ENCODE data around the gene RTF2. TPM values are rescaled to one million over a fixed set of nuclear protein-coding genes. Genes with fewer than 3 reads are reported as not detected.

Gene RTF2, protein sequence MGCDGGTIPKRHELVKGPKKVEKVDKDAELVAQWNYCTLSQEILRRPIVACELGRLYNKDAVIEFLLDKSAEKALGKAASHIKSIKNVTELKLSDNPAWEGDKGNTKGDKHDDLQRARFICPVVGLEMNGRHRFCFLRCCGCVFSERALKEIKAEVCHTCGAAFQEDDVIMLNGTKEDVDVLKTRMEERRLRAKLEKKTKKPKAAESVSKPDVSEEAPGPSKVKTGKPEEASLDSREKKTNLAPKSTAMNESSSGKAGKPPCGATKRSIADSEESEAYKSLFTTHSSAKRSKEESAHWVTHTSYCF
- 82.3 and 95.0 TPM in 2 replicates for total RNA-seq

GRCh38 chr20:56468316-56469076, at the start of gene RTF2:
Gene RTF2, plus strand, starts transcription at chr20:56468627. Its CDS starts 71 bp downstream, at chr20:56468698.
- peak; percentile 84 for DNase-seq (ENCODE audit: low read depth)

DNA sequence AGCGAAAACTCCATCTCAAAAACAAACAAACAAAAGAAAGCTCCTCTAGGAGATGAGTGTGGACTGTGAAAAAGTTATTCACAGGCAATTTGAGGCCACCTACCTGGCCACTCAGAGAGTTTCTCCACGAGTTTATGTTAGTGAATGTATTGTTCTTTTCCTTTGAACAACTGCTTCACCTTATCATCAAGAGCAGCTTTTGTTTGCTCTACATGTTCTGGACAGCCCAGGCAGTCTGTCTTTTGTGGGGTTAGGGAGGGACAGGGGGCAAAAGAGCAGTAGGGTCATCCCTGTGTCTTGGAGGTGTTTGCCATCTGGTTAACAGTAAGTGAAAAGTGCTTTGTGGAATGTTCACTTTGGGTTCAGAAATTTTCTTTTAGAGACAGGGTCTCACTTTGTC, 48.4 kb upstream of the RTF2 start:
- DNase-seq (ENCODE audit: low read depth) = no peak

DNA sequence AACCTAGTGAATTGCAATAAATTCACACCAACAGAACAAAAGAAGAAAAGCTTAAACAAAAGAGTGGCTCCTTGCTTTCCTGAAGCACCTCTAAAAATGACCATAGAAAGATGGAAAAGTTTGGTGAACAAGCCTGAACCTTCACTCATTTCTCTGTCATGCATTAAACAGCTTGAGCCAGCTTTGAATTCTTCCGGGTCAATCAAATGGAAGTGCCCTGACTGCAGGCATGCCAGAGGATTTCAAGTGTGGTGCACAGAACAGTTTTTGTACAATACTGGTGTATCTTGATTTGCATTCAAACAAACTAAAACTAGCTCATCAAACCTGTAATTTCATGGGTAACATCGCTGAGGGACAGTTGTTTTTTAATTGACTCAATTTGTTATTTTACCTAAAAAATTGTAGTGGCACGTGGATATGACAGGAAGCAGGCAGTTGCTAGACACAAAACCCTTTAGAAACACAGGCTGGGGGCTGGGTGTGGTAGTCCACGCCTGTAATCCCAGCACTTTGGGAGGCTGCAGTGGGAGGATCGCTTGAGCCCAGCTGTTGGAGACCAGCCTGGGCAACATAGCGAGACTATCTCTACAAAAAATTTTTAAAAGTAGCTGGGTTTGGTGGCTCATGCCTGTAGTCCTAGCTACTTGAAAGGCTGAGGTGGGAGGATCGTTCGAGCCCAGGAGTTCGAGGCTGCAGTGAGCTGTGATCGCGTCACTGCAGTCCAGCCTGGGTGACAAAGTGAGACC, 47.3 kb upstream of the RTF2 start:
- peak; percentile 42 for DNase-seq (ENCODE audit: low read depth)

DNA sequence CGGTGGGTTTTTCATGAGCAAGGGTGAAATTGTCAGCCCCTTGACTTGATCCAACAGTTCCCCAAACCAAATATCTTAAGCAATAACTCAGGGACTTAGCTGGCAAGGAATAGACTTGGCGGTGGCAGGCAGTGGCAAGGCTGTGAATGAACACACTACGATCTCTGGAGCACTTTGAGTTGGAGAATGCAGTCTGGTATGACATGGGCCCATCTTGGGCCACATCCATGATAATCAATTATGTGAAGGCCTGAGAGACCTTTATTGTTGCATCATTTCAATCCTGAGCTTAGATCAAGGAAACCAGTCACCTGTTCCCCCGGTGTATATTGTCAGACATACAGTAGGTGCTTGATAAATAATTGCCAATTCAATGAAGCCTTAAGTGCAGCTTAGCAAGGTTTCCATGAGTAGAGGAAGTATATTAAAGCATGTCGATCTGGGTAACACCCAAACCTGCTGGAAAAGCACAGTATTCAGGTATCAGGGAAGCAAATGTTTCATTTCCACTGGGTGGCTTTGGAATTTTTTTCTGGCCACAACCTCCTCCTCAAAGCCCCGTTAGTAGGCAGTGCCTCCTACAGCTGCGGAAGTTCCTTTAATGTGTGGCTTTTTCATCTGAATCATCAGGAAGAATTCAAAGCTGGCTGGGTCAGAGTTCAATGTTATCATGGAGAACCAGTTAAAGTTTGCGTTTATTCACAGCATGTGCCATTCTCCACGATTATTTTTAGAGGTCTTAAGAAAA, 46.2 kb upstream of the RTF2 start:
- peak; percentile 89 for DNase-seq (ENCODE audit: low read depth)

DNA sequence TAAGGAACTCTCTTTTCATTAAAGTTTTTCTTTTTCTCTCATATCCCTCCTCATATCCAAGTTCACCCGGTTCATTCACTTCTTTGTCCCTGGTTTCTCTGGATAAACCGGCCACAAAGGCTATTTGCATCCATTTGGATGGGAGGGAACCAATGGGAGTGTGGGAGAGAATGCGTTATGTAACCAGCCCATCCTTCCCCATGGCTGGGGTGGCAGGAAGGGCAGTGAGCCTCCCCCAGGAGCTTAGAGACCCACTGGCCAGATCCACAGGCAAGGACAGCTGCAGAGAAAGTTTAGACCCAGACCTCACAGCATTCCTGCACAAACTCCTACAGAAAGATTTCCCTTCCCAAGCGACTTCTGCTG, 45.6 kb upstream of the RTF2 start:
- DNase-seq (ENCODE audit: low read depth) = no peak

DNA sequence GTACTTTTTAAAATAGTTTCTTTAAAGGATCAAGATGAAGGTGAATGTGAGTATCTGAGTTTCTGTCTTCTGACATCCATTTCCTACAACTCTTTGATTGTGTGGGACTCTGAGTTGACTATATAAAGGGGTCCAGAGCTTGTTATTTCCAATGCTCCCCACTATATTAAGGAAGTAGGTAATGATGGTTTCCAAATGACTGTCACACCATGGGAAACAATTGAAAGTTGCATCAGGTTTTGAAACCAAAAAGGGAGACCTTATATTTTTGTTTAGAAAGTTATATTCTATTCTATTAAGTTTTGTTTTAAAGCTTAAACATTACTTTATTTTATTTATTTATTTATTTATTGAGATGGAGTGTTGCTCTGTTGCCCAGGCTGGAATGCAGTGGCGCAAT, 45.2 kb upstream of the RTF2 start:
- no peak for DNase-seq (ENCODE audit: low read depth)

GRCh38 chr20:56423886-56424285, 44.5 kb upstream of the RTF2 start:
- no peak for DNase-seq (ENCODE audit: low read depth)

DNA sequence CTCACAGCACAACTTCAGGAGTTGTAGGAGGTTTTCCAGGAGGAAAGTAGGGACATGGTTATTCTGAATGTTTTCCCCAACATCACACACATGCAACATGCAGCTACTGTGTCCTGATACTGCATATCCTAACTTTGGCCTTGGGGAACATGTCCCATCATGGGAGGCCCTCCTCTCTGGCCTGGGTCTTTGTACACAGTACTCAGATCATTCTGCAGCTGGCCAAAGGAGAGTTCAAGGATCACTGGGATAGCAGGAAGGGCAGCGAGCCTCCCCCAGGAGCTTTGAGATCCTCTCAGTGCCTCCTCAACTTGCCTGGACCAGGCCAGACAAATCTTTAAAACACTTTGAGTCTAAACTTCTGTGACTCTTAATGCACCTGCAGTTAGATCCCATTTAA, 43.5 kb upstream of the RTF2 start:
- DNase-seq (ENCODE audit: low read depth) = no peak

DNA sequence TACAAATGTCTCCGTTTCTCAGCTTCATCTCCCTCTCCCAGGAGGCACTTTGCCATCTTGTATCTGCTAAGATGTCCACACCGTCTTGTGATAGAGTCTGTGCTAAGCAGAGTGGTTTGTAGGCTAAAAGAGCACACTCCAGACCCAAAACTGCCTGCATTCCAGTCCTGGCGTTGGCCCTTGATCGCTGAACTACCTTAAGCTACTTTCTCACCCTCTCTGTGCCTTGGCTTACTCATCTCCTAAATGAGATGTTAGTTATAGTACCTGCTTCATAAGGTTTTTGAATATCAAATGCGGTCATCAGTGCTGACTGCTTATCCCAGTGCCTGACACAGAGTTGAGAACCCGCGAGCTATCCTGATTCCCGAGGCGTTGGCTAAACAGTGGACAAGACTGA, 42.4 kb upstream of the RTF2 start:
- no peak for DNase-seq (ENCODE audit: low read depth)

- DNase-seq (ENCODE audit: low read depth) = no peak
Observed at GRCh38 chr20:56426926-56427325, 41.5 kb upstream of the RTF2 start.

DNA sequence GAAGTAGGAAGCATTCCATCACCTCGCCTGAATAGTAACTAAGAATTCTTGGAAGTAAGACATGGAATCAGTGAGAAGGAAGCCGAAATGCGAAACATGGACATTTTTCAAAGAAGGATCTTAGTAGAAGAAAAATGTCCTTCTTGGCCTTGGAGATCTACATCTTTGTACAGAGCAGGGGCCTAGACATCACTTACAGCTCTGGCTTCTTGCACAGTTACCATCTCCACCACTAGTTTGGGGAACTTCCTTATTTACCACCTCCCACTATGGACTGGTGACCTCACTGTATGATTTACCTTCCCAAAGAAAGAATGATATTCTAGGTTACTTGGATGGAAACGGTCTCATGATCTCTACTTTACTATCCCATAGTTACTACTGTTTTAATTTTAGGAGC, 40.6 kb upstream of the RTF2 start:
- no peak for DNase-seq (ENCODE audit: low read depth)

DNA sequence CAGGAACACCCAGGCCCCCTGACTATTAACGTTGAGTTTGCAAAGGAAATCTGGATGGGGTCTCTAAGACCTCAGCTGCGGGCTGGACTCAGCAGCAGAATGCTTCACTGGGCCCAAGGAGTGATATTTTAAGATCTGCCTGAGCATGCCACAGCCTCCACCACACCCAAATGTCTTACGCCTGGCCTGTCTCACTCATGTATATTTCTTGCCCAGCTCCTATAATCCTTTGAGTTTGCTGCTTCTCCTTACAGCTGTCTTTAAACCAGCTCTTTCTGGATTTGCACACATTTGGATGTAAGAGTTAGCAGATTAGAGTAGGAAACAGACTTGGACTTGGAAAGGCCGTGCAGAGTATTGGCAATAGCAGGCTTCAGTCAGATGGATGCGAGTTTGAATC, 40.0 kb upstream of the RTF2 start:
- no peak for DNase-seq (ENCODE audit: low read depth)

DNA sequence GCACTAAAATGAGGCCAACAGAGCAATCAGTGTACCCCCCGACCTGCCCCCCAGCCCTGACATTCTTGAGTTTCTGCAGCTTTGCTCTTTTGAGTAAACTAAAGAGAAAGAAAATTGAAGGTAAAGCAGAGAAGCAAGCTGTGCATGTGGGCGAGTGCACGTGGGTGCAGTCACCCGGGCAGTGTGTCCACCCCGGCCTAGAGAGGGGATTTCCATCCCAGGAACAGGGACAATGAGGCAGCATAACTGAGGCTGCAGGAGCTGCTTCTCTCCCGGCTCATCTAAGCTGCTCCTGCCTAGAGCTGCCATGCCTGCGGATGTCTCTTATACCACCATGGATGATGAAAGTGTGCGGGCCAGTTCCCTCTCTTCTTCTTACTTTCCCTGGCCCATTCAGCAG, 39.5 kb upstream of the RTF2 start:
- no peak for DNase-seq (ENCODE audit: low read depth)

DNA sequence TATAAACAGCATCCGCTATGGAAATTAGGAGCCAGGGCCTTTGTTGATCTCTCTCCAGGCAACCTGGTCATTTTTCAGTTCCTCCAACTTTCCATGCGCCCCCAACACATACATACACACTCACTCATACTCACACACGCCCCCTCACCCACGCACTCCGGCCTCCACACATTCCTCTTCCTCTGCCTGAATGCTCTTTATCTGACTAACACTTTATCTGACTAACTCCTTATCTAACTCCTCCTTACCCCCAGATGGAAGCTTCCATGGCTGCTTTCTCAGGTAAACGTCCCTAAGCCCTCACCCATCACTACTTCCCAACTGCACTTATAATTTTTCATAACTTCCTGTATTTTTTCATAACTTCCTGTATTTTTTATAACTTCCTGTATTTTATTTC, 38.9 kb upstream of the RTF2 start:
- DNase-seq (ENCODE audit: low read depth) = peak; percentile 34

DNA sequence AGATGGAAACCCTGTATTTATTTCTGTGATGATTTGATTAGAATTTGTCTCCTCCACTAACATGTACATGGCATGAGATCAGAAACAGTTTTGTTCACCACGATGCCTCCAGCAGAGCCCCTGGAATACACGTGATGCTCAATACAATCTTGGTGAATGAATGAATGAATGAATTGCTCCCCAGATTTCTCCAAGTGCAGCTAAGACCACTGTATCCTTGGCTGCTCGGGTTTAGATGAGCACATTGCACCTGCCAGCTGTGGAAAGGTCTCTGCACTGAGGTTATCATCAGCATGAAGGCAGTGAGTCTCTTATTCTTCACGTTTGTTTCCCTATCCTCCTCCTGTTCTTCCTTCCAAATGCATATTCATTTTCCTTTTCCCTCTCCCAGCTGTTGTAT, 38.5 kb upstream of the RTF2 start:
- DNase-seq (ENCODE audit: low read depth) = no peak

- DNase-seq (ENCODE audit: low read depth) = no peak
Observed at GRCh38 chr20:56430461-56430860, 38.0 kb upstream of the RTF2 start.

DNA sequence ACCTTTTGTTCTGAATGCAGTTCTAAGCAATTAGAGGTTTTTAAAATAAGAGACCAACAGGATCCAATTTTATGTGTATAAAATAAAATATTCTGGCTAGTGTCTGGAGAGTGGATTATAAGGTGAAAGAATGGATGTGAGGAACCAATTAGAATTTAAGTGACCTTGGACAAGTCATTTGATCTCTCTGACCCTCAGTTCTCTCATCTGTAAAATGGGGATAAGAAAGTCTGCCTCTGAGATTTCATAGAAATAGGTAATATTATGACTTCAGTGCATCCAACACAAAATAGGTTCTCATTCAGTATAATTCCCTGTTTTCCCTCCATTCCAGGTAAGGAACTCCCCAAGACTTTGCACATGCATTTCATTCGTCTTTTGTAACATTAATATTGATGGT, 37.5 kb upstream of the RTF2 start:
- DNase-seq (ENCODE audit: low read depth) = no peak

DNA sequence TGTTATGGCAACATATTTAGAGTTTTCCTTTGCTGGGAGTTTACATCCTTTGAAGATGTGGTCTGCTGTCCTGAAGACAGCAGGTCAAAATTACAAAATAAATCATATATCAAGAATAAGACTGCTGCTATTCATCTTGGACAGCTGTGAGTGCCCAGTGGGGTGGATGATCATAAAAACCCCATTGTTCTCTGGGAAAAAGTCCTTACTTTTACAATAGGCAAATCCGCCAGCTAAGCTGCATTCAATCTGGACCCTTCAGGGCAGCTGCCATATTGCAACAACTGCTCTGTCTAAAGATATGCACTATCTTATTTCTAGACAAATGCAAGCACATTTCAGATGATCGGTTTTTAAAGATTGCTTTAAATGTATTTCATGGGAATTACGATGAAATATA, 37.0 kb upstream of the RTF2 start:
- DNase-seq (ENCODE audit: low read depth) = no peak

- DNase-seq (ENCODE audit: low read depth) = no peak
Observed at GRCh38 chr20:56433221-56433879, 35.1 kb upstream of the RTF2 start.

GRCh38 chr20:56433880-56434255, 34.6 kb upstream of the RTF2 start:
- no peak for DNase-seq (ENCODE audit: low read depth)

GRCh38 chr20:56437196-56437960, 31.0 kb upstream of the RTF2 start:
- no peak for DNase-seq (ENCODE audit: low read depth)
